22Rv1 (cell line): ENCODE measurements around the gene ERO1A.

Experiments used
- ZFX ChIP-seq: fragments of 450-650 bp; IDR thresholded peaks from 2 replicates; pipeline ENCODE4 v1.6.1; 2017; ENCODE audit warnings: antibody characterized with exemption, borderline replicate concordance
- TF ChIP-seq, protein P1 (sequence below): fragments of 450-650 bp; IDR thresholded peaks from 2 replicates; pipeline ENCODE4 v1.5.1; 2017; ENCODE audit warnings: mild to moderate bottlenecking

DNA sequence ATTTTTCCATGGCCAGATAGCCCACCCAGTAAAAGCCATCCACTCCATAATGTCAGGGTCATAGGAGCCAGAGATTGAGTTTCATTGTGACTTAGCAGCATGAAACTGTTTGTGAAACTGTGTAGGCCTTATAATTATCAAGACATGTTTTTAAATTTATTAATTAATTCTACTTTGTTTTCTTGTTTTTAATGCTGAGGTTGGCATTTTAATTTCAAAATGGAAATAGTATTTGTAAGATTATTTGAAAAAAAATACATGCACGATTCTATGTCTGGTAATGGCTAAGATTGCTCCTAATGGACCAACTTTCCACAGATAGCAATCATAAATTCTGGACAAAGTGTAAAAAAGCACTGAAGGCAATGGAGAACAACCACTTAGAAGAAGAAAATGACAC lies 75.7 kb downstream of the ERO1A start:
- TF ChIP-seq, protein P1, sequence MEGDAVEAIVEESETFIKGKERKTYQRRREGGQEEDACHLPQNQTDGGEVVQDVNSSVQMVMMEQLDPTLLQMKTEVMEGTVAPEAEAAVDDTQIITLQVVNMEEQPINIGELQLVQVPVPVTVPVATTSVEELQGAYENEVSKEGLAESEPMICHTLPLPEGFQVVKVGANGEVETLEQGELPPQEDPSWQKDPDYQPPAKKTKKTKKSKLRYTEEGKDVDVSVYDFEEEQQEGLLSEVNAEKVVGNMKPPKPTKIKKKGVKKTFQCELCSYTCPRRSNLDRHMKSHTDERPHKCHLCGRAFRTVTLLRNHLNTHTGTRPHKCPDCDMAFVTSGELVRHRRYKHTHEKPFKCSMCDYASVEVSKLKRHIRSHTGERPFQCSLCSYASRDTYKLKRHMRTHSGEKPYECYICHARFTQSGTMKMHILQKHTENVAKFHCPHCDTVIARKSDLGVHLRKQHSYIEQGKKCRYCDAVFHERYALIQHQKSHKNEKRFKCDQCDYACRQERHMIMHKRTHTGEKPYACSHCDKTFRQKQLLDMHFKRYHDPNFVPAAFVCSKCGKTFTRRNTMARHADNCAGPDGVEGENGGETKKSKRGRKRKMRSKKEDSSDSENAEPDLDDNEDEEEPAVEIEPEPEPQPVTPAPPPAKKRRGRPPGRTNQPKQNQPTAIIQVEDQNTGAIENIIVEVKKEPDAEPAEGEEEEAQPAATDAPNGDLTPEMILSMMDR = no peak
- no peak for TF ChIP-seq ZFX
